GM19099 (cell line): Measurements from ENCODE around the gene MED22.

Experiments used
- POLR2A ChIP-seq: IDR thresholded peaks from 3 replicates; pipeline ENCODE4 v1.6.1; 2011; ENCODE audit warnings: low read depth; ENCODE audit not compliant: insufficient read length; ENCODE audit errors: extremely low read depth

Gene MED22

DNA sequence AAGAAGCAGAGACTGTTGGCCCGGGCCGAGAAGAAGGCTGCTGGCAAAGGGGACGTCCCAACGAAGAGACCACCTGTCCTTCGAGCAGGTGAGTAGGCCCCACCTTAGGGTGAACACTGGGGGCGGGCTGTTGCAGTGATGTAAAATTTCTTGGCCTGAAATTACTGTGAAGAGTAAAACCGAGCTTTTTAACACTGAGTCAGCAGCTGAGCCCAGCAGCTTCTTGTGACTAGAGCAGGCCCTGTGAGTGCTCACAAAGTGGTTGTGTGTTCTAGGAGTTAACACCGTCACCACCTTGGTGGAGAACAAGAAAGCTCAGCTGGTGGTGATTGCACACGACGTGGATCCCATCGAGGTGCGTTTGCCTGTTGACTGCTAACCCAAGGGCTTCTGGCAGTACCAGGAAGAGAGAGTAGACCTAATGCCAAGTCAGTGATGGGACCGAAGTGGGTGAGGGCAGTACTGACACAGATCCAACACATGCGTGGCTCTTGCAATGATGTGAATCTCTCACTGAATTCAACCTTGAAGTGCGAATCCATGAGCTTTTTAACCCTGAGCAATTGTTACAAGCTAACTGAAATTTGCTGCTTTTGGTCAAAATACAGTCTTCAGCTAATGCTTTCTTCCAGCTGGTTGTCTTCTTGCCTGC, 2.2 kb upstream of the MED22 start:
- peak; percentile 29 for TF ChIP-seq POLR2A

DNA sequence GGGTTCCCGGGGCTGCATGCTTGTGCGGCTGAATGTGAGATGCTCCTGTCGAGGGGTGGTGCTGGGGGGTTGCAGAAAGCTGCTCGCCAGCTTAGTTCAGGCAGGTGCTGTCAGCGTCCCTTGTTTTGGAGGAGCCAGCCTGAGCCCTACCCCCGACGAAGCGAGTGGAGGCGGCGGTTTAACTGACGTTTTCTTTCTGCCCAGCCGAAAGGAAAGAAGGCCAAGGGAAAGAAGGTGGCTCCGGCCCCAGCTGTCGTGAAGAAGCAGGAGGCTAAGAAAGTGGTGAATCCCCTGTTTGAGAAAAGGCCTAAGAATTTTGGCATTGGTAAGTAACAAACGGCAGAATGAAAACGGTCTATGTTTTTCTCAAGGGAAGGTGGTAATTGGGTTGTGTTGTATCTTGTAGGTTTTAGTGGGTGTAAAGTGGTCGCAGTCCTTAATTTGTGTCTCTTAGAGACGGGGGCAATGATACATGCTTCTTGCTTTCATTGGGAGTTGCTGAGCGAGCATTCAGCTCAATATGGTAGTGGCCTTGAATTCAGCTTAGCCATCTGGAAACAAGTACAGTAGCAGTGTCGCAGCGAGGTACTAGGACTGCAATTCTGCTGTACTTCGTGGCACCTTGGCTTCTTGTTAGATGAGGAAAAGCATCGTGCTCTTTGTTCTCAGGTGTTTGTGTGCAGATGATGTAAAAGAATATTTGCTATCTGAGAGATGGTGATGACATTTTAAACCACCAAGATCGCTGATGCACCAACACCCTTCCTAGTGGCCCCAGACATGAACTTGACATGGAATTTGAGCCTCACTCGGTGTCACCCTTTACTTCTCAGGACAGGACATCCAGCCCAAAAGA, 1.0 kb upstream of the MED22 start:
- no peak for TF ChIP-seq POLR2A

GRCh38 chr9:133347515-133347984, 381 bp downstream of the MED22 start:
- TF ChIP-seq POLR2A: no peak

DNA sequence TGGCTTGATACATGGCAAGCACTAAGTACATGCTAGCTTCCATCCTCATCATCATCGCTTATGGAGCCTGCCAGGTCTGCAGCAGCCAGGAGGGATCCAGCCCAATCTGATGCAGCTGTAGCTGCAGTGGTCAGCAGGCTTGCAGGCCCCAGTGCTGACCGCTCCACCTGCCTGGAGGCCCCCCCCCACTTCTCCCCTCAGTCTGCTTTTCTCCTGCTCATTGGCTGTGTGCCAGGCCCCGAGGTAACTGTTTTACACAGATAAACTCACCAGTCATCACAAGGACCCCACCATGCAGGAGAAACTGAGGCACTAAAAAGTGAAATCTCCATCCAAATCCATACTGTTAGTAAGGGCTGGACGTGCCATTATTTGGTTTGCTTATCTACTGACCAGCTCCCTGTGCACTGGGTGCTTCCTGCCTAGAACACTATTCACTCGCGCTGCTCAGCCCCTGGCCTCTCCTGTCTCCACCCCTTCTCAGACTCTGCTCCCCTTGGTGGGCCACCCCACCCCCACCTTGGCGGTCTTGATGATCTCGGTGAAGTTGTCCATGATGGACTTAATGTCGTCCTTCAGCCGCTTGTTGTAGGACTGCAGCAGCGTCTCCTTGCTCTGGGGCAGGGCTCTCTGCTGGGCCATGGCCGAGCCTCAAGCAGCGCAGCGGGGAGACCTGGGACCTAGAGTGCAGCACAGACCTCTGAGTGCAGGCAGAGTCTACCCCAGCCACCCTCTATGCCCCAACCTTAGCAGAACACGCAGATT, 1.7 kb downstream of the MED22 start:
- TF ChIP-seq POLR2A: no peak

- no peak for TF ChIP-seq POLR2A
Observed at GRCh38 chr9:133345596-133345995, 2.3 kb downstream of the MED22 start.

- TF ChIP-seq POLR2A: no peak
Observed at GRCh38 chr9:133344979-133345378, 3.0 kb downstream of the MED22 start.

DNA sequence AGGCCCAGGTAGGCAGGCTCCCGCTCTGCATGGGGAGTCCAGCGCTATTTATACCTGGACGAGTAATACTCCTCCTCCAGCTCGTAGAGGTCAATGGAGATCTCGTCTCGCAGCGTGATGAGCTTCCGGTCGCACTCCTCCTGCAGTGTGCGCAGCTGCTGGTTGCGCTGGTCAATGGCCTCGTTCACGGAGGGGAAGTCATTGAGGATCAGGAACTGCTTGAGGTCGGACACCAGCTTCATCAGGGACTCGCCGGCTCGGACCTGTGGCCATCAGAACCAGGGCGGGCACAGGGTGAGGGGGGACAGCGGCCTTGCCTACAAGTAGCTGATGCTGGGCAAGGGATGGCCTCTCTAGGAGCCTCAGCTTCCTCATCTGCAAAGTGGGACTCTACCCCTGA, 3.9 kb downstream of the MED22 start:
- no peak for TF ChIP-seq POLR2A

DNA sequence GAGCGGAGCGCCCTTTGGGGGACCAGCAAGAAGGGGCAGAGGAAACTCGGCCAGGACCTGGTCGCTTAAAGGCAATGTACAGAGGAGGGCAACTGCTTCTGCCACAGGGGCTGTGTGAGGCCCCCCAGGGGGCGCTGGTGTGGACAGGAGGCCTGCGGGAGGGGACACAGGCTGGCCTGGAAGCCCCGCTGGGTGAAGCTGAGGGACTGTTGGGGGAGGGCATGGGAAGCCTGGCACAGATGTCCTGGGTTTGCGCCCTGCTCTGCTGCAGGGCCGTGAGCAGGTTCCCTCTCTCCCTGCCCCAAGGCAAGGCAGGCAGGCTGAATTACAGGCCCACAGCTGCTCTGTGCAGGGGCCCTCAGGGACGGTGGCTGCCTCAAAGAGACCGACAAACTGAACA, 5.4 kb downstream of the MED22 start:
- TF ChIP-seq POLR2A: no peak

DNA sequence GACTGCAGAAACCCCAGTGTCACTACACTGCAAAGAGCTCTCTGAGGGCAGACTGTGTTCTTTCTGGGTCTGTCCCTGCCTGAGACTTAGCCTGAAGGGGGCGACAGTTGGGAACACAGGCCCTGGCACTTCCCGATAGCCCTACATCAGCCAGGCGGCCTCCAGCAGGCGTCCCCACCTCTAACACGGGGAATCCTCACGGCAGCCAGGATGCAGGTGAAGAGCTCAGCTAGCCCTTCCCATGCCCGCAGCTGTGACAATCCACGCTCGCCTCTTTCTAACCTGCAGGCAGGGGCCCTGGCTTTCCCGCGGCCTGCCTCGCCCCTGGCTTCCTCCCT, 5.9 kb downstream of the MED22 start:
- no peak for TF ChIP-seq POLR2A

DNA sequence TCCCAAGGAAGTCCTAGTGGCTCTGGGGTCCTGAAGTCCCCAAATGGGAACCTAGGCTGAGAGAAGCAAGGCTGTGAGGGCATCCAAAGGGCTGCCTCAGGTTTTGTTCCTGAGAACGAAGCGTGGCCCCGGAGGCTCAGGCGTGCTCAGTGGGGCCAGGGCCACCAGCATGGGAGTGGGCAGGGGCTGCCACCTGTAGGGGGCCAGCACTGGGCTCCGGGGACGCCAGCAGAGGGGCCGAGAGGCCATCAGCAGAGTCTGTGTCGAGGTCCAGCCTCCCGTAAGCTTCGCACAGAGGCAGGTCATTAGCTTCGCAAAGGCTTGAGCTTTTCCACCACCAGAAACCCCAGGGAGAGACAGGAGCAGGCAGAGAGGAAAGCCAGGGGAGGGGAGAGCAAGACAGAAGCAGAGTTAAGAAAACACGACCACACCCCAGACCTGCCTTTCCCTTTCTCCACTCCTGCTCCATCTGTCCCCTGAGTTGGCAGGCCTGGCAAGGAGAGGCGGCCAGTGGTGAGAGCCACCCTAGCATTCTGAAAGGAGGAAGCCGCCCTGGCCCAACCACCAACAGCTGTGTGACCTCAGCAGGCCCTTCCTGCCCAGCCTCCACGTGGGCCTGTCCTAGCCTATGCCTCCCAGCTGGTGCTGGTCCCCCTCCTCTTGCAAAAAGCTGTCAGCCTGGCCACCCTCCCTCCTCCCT, 6.4 kb downstream of the MED22 start:
- no peak for TF ChIP-seq POLR2A

GRCh38 chr9:133340916-133341315, 7.0 kb downstream of the MED22 start:
- no peak for TF ChIP-seq POLR2A

GRCh38 chr9:133340256-133340655, 7.7 kb downstream of the MED22 start:
- TF ChIP-seq POLR2A: no peak

DNA sequence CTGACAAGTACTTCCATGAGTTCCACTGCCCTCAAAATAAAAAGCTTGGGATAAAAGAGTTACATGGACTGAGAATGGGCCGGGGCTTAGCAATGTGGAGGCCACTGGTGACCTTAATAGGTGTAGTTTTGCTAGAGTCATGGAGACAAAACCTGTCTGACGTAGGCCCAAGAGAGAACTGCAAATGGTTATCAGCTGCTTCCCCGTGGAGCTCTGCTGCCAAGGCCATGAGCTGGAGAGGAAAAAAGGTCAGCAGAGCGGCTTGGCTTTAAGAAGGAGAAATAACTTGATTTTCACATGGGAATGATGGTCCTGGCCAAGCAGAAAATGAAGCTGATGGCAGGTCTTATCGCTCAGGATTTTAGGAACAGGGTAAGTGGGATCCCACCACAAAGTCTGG, 8.3 kb downstream of the MED22 start:
- no peak for TF ChIP-seq POLR2A

GRCh38 chr9:133335924-133336811, 11.8 kb downstream of the MED22 start, which contains the start of gene SURF6:
Gene SURF6, minus strand, starts transcription at chr9:133336188. Its CDS starts 56 bp downstream, at chr9:133336132.
- peak; percentile 78 for TF ChIP-seq POLR2A
